ENCODE data around the gene CDCP2. TPM values are rescaled to one million over a fixed set of nuclear protein-coding genes. Genes with fewer than 3 reads are reported as not detected.

The CDCP2 gene
- total RNA-seq, 1 experiment from 2014 or later, result not detected

- BruUV-seq (replicated peaks), result no TSS peak
- no peak for TF ChIP-seq EZH2 (IDR thresholded peaks at IDR 0.05; ENCODE audit: low read depth)
- TF ChIP-seq CTCF (conservative IDR thresholded peaks at IDR 0.05), result no peak
- POLR2A ChIA-PET (ENCODE audit: unreplicated experiment), result no interaction called here
Measured at GRCh38 chr1:54139711-54140110, 13.1 kb downstream of the CDCP2 start.

GRCh38 chr1:54138994-54139393, 13.8 kb downstream of the CDCP2 start:
- no peaks in the 10 kb centered on the region for H3K9me2 ChIP-seq (ENCODE audit: insufficient read depth)
- H2AFZ ChIP-seq, result no peak overlapping the region
- H3K36me3 ChIP-seq (ENCODE audit: low read depth), result no peaks in the 10 kb centered on the region
- no peak overlapping the region for H3K4me2 ChIP-seq
- no TSS peak for BruUV-seq (replicated peaks)
- no peak overlapping the region for H3K4me3 ChIP-seq
- intact Hi-C loops (cut with micrococcal nuclease; ENCODE audit: unreplicated experiment), result no loop called here
- H3K4me1 ChIP-seq (replicated peaks; ENCODE audit: insufficient read depth), result no peaks in the 10 kb centered on the region
- H3K27ac ChIP-seq, result no peak overlapping the region
- ChIA-PET CTCF (no interaction called here), POLR2A (ENCODE audit: unreplicated experiment) (no interaction called here)
- no peaks in the 10 kb centered on the region for H3K27me3 ChIP-seq (ENCODE audit: insufficient read depth, low read depth)
- no peaks in the 10 kb centered on the region for H3K9me3 ChIP-seq (ENCODE audit: insufficient read depth, low read depth)
- TF ChIP-seq EZH2 (IDR thresholded peaks at IDR 0.05; ENCODE audit: low read depth), result no peak
- TF ChIP-seq CTCF (conservative IDR thresholded peaks at IDR 0.05), result no peak
- H4K20me1 ChIP-seq (ENCODE audit: insufficient read depth), result no peaks in the 10 kb centered on the region
- DNase-seq, result no peak
- H3F3A ChIP-seq (ENCODE audit: insufficient read depth, low read depth), result no peaks in the 10 kb centered on the region
- no peaks in the 10 kb centered on the region for H3K79me2 ChIP-seq (ENCODE audit: low read depth)

More at GRCh38 chr1:54139711-54140110, 13.1 kb downstream of the CDCP2 start:
- H4K20me1 ChIP-seq (ENCODE audit: insufficient read depth), result no peaks in the 10 kb centered on the region
- no peaks in the 10 kb centered on the region for H3K36me3 ChIP-seq (ENCODE audit: low read depth)
- H3K4me1 ChIP-seq (replicated peaks; ENCODE audit: insufficient read depth), result no peaks in the 10 kb centered on the region
- H3K9me2 ChIP-seq (ENCODE audit: insufficient read depth), result no peaks in the 10 kb centered on the region
- H3K4me3 ChIP-seq, result no peak overlapping the region
- H3K27me3 ChIP-seq (ENCODE audit: insufficient read depth, low read depth), result no peaks in the 10 kb centered on the region
- H2AFZ ChIP-seq, result no peak overlapping the region
- no peak overlapping the region for H3K4me2 ChIP-seq
- H3K79me2 ChIP-seq (ENCODE audit: low read depth), result no peaks in the 10 kb centered on the region
- no peaks in the 10 kb centered on the region for H3F3A ChIP-seq (ENCODE audit: insufficient read depth, low read depth)
- CTCF ChIA-PET, result no interaction called here
- no peak overlapping the region for H3K27ac ChIP-seq
- H3K9me3 ChIP-seq (ENCODE audit: insufficient read depth, low read depth), result no peaks in the 10 kb centered on the region
- DNase-seq, result no peak
- intact Hi-C loops (cut with micrococcal nuclease; ENCODE audit: unreplicated experiment), result no loop called here

GRCh38 chr1:54137534-54138061, 15.2 kb downstream of the CDCP2 start:
- no peaks in the 10 kb centered on the region for H4K20me1 ChIP-seq (ENCODE audit: insufficient read depth)
- no peak overlapping the region for H3K4me3 ChIP-seq
- POLR2A ChIA-PET (ENCODE audit: unreplicated experiment), result no interaction called here
- H3K27ac ChIP-seq, result no peak overlapping the region
- H3K9me2 ChIP-seq (ENCODE audit: insufficient read depth), result no peaks in the 10 kb centered on the region
- H3K4me2 ChIP-seq, result no peak overlapping the region
- H2AFZ ChIP-seq, result no peak overlapping the region
- H3K9me3 ChIP-seq (ENCODE audit: insufficient read depth, low read depth), result no peaks in the 10 kb centered on the region
- H3F3A ChIP-seq (ENCODE audit: insufficient read depth, low read depth), result no peaks in the 10 kb centered on the region
- BruUV-seq (replicated peaks), result no TSS peak
- no peaks in the 10 kb centered on the region for H3K4me1 ChIP-seq (replicated peaks; ENCODE audit: insufficient read depth)
- no peaks in the 10 kb centered on the region for H3K27me3 ChIP-seq (ENCODE audit: insufficient read depth, low read depth)
- no peak for TF ChIP-seq CTCF (conservative IDR thresholded peaks at IDR 0.05)
- TF ChIP-seq EZH2 (IDR thresholded peaks at IDR 0.05; ENCODE audit: low read depth), result no peak
- H3K79me2 ChIP-seq (ENCODE audit: low read depth), result no peaks in the 10 kb centered on the region
- intact Hi-C loops (cut with micrococcal nuclease; ENCODE audit: unreplicated experiment), result no loop called here
- no peaks in the 10 kb centered on the region for H3K36me3 ChIP-seq (ENCODE audit: low read depth)
- CTCF ChIA-PET, result interaction anchor here (0.7 kb wide), 1 partner anchor 25 kb away, joined by 3 read pairs; no protein-coding TSS in a partner anchor
- no peak for DNase-seq

Data from PC-9 (cell line).